ENCODE measurements around the gene CDC20B.

The CDC20B gene

DNA sequence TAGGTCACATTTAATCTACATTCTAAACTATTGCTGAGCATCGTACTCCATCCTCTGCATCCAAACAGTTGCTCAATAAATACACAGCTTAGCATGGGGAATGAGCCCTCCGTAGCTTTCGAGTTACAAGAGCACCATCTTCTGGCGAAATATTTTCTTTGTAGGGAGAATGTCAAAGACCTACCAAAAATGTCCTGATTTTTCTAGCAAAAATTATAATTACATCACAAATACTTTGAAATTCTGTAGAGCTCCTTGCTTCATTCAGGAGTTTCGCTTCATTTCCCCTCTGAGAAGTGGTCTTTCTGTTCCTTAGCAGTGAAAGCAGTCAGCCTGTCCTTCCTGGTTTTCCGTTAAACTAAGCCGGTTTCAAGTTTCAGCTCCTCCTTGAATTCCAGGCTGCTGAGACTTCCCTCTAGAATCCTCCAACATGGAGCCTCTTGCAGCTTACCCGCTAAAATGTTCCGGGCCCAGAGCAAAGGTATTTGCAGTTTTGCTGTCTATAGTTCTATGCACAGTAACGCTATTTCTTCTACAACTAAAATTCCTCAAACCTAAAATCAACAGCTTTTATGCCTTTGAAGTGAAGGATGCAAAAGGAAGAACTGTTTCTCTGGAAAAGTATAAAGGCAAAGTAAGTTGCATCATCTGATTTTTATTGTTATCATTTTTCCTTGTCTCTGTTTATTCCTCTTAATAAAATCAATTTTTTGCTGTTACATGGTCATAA is 13.0 kb downstream of the CDC20B start, which contains the start of gene GPX8:
Gene GPX8 (plus strand): TSS at position 409 of the 730 bp plus-strand sequence. CDS start 22 bp downstream, at position 431.
- peak; percentile 58 for DNase-seq (ENCODE audit: low read depth, low spot score)

GRCh38 chr5:55154873-55155272 is 18.1 kb downstream of the CDC20B start:
- Histone ChIP-seq H3K4me1 (ENCODE audit: insufficient read depth, insufficient read length) (no peaks in the 10 kb centered on the region), H3K4me3 (ENCODE audit: insufficient read length, low read depth) (no peak overlapping the region), H3K27me3 (ENCODE audit: insufficient read depth, insufficient read length) (no peaks in the 10 kb centered on the region), H3K36me3 (ENCODE audit: insufficient read depth, insufficient read length, low read length) (no peaks in the 10 kb centered on the region), H3K9me3 (ENCODE audit: insufficient read depth, low read length) (no peaks in the 10 kb centered on the region), H3K9ac (ENCODE audit: insufficient read length, low read depth) (no peak overlapping the region)
- TF ChIP-seq YY1 (IDR thresholded peaks at IDR 0.05; ENCODE audit: insufficient read depth, insufficient read length) (no peak), SUZ12 (IDR thresholded peaks at IDR 0.05; ENCODE audit: extremely low read depth, insufficient read depth, insufficient read length) (no peak), ZNF274 (IDR thresholded peaks at IDR 0.05; ENCODE audit: low read depth, low read length) (no peak)
- DNase-seq (ENCODE audit: low read depth, low spot score) = no peak

More for the DNA sequence above, 13.0 kb downstream of the CDC20B start, which contains the start of gene GPX8:
- Histone ChIP-seq H3K36me3 (ENCODE audit: insufficient read depth, insufficient read length, low read length) (peaks cover 35% of the 10 kb centered on the region), H3K9me3 (ENCODE audit: insufficient read depth, low read length) (no peaks in the 10 kb centered on the region), H3K4me1 (ENCODE audit: insufficient read depth, insufficient read length) (no peaks in the 10 kb centered on the region), H3K4me3 (ENCODE audit: insufficient read length, low read depth) (peak within 1 kb of the TSS; percentile 55), H3K9ac (ENCODE audit: insufficient read length, low read depth) (peak within 1 kb of the TSS; percentile 74), H3K27me3 (ENCODE audit: insufficient read depth, insufficient read length) (no peaks in the 10 kb centered on the region)
- TF ChIP-seq ZNF274 (IDR thresholded peaks at IDR 0.05; ENCODE audit: low read depth, low read length) = no peak
- peak; percentile 10 for TF ChIP-seq YY1 (IDR thresholded peaks at IDR 0.05; ENCODE audit: insufficient read depth, insufficient read length)

DNA sequence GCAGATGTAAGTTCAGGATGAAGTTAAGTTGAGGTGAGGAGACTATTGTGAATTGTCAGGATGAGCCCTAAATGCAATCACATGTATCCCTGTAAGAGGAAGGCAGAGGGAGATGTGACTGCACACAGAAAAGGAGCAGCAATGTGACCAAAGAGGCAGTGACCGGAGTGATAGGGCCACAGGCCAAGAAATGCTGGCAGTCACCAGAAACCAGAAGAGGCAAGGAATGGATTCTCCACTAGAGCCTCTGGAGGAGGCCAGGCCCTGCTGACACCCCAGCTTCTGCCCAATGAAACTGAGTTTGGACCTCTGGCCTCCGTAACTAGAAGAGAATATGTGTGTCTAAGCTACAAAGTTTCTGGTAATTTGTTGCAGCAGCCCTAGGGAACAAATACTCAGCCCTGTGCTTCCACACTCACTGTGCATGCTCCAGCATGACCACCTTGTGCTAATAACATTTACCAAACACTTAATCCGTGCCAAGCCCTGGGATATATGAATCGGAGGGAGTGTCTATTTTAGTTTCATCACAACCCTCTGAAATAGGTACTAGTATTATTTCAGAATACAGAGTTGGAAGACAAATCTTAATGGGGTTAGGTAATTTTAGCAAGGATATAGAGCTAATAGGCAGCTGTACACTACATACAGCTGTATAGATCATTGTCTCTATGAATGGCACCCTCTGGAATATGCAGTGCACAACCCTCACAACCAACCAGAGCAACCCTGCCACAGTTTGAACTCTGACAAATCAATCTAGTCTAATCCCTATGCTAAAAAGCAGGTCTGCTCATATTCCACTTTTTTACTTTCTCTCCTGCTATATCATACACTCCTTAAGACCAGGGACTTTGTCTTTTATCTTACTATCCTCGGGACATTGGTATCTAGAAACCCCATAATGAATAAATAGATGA is 20.8 kb downstream of the CDC20B start:
- TF ChIP-seq ZNF274 (IDR thresholded peaks at IDR 0.05; ENCODE audit: low read depth, low read length) (no peak), YY1 (IDR thresholded peaks at IDR 0.05; ENCODE audit: insufficient read depth, insufficient read length) (no peak), SUZ12 (IDR thresholded peaks at IDR 0.05; ENCODE audit: extremely low read depth, insufficient read depth, insufficient read length) (no peak)
- H3K27me3 ChIP-seq (ENCODE audit: insufficient read depth, insufficient read length) = no peaks in the 10 kb centered on the region
- no peak overlapping the region for H3K9ac ChIP-seq (ENCODE audit: insufficient read length, low read depth)
- H3K9me3 ChIP-seq (ENCODE audit: insufficient read depth, low read length) = no peaks in the 10 kb centered on the region
- no peaks in the 10 kb centered on the region for H3K36me3 ChIP-seq (ENCODE audit: insufficient read depth, insufficient read length, low read length)
- no peak for DNase-seq (ENCODE audit: low read depth, low spot score)
- H3K4me1 ChIP-seq (ENCODE audit: insufficient read depth, insufficient read length) = no peaks in the 10 kb centered on the region
- H3K4me3 ChIP-seq (ENCODE audit: insufficient read length, low read depth) = no peak overlapping the region

DNA sequence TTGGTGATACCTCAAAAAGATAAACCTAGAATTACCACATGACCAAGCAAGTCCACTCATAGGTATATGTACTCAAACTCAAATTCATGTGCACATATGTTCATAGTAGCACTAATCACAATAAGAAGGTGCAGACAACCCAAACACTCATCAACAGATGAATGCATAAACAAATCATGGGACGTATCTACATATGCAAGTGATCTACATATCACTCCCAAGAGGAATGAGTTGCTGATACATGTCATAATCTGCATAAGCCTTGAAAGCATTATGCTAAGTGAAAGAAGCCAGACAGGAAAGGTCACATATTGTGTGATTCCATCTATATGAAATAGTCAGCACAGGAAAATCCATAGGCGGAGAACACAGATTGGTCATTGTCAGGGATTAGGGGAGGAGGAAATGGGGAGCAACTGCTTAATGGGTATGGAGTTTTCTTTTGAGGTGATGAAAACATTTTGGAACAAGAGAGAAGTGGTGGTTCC is 23.6 kb downstream of the CDC20B start:
- Histone ChIP-seq H3K9me3 (ENCODE audit: insufficient read depth, low read length) (no peaks in the 10 kb centered on the region), H3K4me3 (ENCODE audit: insufficient read length, low read depth) (no peak overlapping the region), H3K27me3 (ENCODE audit: insufficient read depth, insufficient read length) (no peaks in the 10 kb centered on the region), H3K9ac (ENCODE audit: insufficient read length, low read depth) (no peak overlapping the region), H3K36me3 (ENCODE audit: insufficient read depth, insufficient read length, low read length) (no peaks in the 10 kb centered on the region), H3K4me1 (ENCODE audit: insufficient read depth, insufficient read length) (no peaks in the 10 kb centered on the region)
- TF ChIP-seq SUZ12 (IDR thresholded peaks at IDR 0.05; ENCODE audit: extremely low read depth, insufficient read depth, insufficient read length) = no peak
- TF ChIP-seq ZNF274 (IDR thresholded peaks at IDR 0.05; ENCODE audit: low read depth, low read length) = no peak
- TF ChIP-seq YY1 (IDR thresholded peaks at IDR 0.05; ENCODE audit: insufficient read depth, insufficient read length) = no peak
- no peak for DNase-seq (ENCODE audit: low read depth, low spot score)

DNA sequence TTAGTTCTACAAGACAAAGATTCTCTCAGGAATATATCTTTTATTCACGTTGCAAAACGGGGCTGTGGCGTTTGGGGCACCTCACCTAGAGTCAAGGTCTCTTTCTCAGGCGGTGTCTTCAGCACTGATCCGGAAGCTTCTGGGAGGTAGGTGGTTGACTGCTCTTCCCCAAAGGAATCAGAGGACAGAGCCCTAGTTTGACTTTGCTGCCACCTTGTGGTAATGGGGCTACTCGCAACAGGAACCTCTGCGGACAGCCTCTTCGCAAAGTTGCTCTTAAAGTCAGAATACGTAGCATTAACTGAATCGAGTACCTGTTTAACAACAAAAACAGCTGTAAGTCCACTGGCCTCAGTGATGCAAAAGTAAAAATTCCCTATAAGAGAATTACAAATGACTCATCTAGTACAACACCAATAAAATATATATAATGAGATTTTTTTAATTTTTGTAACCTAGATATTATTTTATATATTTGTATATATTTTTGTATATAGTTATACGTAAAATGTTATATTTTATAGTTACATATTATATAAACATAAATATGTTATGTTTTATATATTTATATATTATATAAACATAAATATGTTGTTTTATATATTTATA is 26.3 kb downstream of the CDC20B start:
- DNase-seq (ENCODE audit: low read depth, low spot score) = peak; percentile 76
- H3K4me3 ChIP-seq (ENCODE audit: insufficient read length, low read depth) = no peak overlapping the region
- H3K27me3 ChIP-seq (ENCODE audit: insufficient read depth, insufficient read length) = no peaks in the 10 kb centered on the region
- no peaks in the 10 kb centered on the region for H3K9me3 ChIP-seq (ENCODE audit: insufficient read depth, low read length)
- TF ChIP-seq YY1 (IDR thresholded peaks at IDR 0.05; ENCODE audit: insufficient read depth, insufficient read length) (no peak), SUZ12 (IDR thresholded peaks at IDR 0.05; ENCODE audit: extremely low read depth, insufficient read depth, insufficient read length) (no peak), ZNF274 (IDR thresholded peaks at IDR 0.05; ENCODE audit: low read depth, low read length) (no peak)
- H3K9ac ChIP-seq (ENCODE audit: insufficient read length, low read depth) = no peak overlapping the region
- no peaks in the 10 kb centered on the region for H3K36me3 ChIP-seq (ENCODE audit: insufficient read depth, insufficient read length, low read length)
- H3K4me1 ChIP-seq (ENCODE audit: insufficient read depth, insufficient read length) = no peaks in the 10 kb centered on the region

- TF ChIP-seq SUZ12 (IDR thresholded peaks at IDR 0.05; ENCODE audit: extremely low read depth, insufficient read depth, insufficient read length) = no peak
- no peak for TF ChIP-seq ZNF274 (IDR thresholded peaks at IDR 0.05; ENCODE audit: low read depth, low read length)
- Histone ChIP-seq H3K4me3 (ENCODE audit: insufficient read length, low read depth) (no peak overlapping the region), H3K27me3 (ENCODE audit: insufficient read depth, insufficient read length) (no peaks in the 10 kb centered on the region), H3K36me3 (ENCODE audit: insufficient read depth, insufficient read length, low read length) (no peaks in the 10 kb centered on the region), H3K9ac (ENCODE audit: insufficient read length, low read depth) (no peak overlapping the region), H3K4me1 (ENCODE audit: insufficient read depth, insufficient read length) (no peaks in the 10 kb centered on the region), H3K9me3 (ENCODE audit: insufficient read depth, low read length) (no peaks in the 10 kb centered on the region)
- no peak for DNase-seq (ENCODE audit: low read depth, low spot score)
These were observed 26.9 kb downstream of the CDC20B start for GRCh38 chr5:55146080-55146479.
